GM18873 (cell line): ENCODE data around the gene TMCC2.
A peak's percentile ranks its signal among the peaks of the same experiment; 100 is the strongest.
"Not testable (repeated sequence)": the region's sequence is repeated elsewhere in the genome, so short reads cannot be mapped to it uniquely, and the experiment has no call there.

ENCODE experiments used
- ATAC-seq: cut with Tn5 transposase; IDR thresholded peaks from one replicate; pipeline ENCODE4 v1.9.1; 2021; ENCODE audit warnings: mild to moderate bottlenecking, moderate library complexity, moderate number of reproducible peaks; ENCODE audit not compliant: unreplicated experiment, low FRiP score

Gene TMCC2

GRCh38 chr1:205227584-205228013 lies at the start of gene TMCC2:
Gene TMCC2, plus strand, starts transcription at chr1:205227946. Its CDS starts 619 bp downstream, at chr1:205228565.
- no peak for ATAC-seq

- no peak for ATAC-seq
These were observed 47.9 kb upstream of the TMCC2 start for GRCh38 chr1:205179842-205180241.

GRCh38 chr1:205180331-205180730 lies 47.4 kb upstream of the TMCC2 start:
- ATAC-seq: not testable (repeated sequence)

- no peak for ATAC-seq
These were observed 44.8 kb upstream of the TMCC2 start for GRCh38 chr1:205182930-205183329.

- ATAC-seq: no peak
These were observed 43.9 kb upstream of the TMCC2 start for GRCh38 chr1:205183676-205184335.

GRCh38 chr1:205186191-205186590 lies 41.6 kb upstream of the TMCC2 start:
- no peak for ATAC-seq

GRCh38 chr1:205187420-205187819 lies 40.3 kb upstream of the TMCC2 start:
- ATAC-seq: no peak

GRCh38 chr1:205188098-205188497 lies 39.6 kb upstream of the TMCC2 start:
- ATAC-seq: no peak

- no peak for ATAC-seq
These were observed 39.1 kb upstream of the TMCC2 start for GRCh38 chr1:205188596-205188995.

GRCh38 chr1:205189131-205189530 lies 38.6 kb upstream of the TMCC2 start:
- ATAC-seq: no peak

GRCh38 chr1:205190845-205191577 lies 36.7 kb upstream of the TMCC2 start:
- ATAC-seq: no peak

GRCh38 chr1:205191622-205192021 lies 36.1 kb upstream of the TMCC2 start:
- no peak for ATAC-seq

- ATAC-seq: no peak
These were observed 35.5 kb upstream of the TMCC2 start for GRCh38 chr1:205192287-205192686.

- ATAC-seq: no peak
These were observed 28.4 kb upstream of the TMCC2 start for GRCh38 chr1:205199090-205199930.

GRCh38 chr1:205199931-205200299 lies 27.8 kb upstream of the TMCC2 start:
- ATAC-seq: no peak

GRCh38 chr1:205204552-205204951 lies 23.2 kb upstream of the TMCC2 start:
- no peak for ATAC-seq

GRCh38 chr1:205205055-205205454 lies 22.7 kb upstream of the TMCC2 start:
- ATAC-seq: no peak

- no peak for ATAC-seq
These were observed 18.9 kb upstream of the TMCC2 start for GRCh38 chr1:205208811-205209210.

GRCh38 chr1:205210756-205211168 lies 17.0 kb upstream of the TMCC2 start:
- ATAC-seq: no peak

- peak; percentile 88 for ATAC-seq
These were observed 16.4 kb upstream of the TMCC2 start, which contains the start of gene DSTYK for GRCh38 chr1:205211169-205211838. Gene DSTYK, minus strand, starts transcription at chr1:205211702. Its CDS starts 167 bp downstream, at chr1:205211535.
